ENCODE data around the gene SEMA4A.

Gene SEMA4A

GRCh38 chr1:156134716-156135435 is 18.5 kb upstream of the SEMA4A start:
- no peak for TF ChIP-seq CTCF (IDR thresholded peaks at IDR 0.05; ENCODE audit: low read depth, low read length)
- H3K27me3 ChIP-seq (ENCODE audit: insufficient read depth, low read depth, severe bottlenecking) = no peaks in the 10 kb centered on the region
- H3K9me3 ChIP-seq (ENCODE audit: severe bottlenecking) = no peaks in the 10 kb centered on the region
- no peak for DNase-seq
- H3K36me3 ChIP-seq = peaks cover 85% of the 10 kb centered on the region
- no peak overlapping the region for H3K27ac ChIP-seq
- no peak overlapping the region for H3K4me3 ChIP-seq (ENCODE audit: low read depth, low read length)

- H3K36me3 ChIP-seq = peaks cover 80% of the 10 kb centered on the region
- no peaks in the 10 kb centered on the region for H3K27me3 ChIP-seq (ENCODE audit: insufficient read depth, low read depth, severe bottlenecking)
- no peaks in the 10 kb centered on the region for H3K9me3 ChIP-seq (ENCODE audit: severe bottlenecking)
- TF ChIP-seq CTCF (IDR thresholded peaks at IDR 0.05; ENCODE audit: low read depth, low read length) = no peak
- no peak overlapping the region for H3K27ac ChIP-seq
- no peak for DNase-seq
- H3K4me3 ChIP-seq (ENCODE audit: low read depth, low read length) = no peak overlapping the region
Observed at GRCh38 chr1:156135930-156136871, 17.2 kb upstream of the SEMA4A start.

- DNase-seq = no peak
Observed at GRCh38 chr1:156136970-156137483, 16.4 kb upstream of the SEMA4A start.

GRCh38 chr1:156138458-156138867 is 14.9 kb upstream of the SEMA4A start:
- Histone ChIP-seq H3K4me3 (ENCODE audit: low read depth, low read length) (no peak overlapping the region), H3K36me3 (peaks cover 57% of the 10 kb centered on the region), H3K9me3 (ENCODE audit: severe bottlenecking) (no peaks in the 10 kb centered on the region), H3K27ac (no peak overlapping the region), H3K27me3 (ENCODE audit: insufficient read depth, low read depth, severe bottlenecking) (no peaks in the 10 kb centered on the region)
- no peak for DNase-seq
- no peak for TF ChIP-seq CTCF (IDR thresholded peaks at IDR 0.05; ENCODE audit: low read depth, low read length)

More at GRCh38 chr1:156136970-156137483, 16.4 kb upstream of the SEMA4A start:
- peak; percentile 61 for TF ChIP-seq CTCF (IDR thresholded peaks at IDR 0.05; ENCODE audit: low read depth, low read length)
- peaks cover 72% of the 10 kb centered on the region for H3K36me3 ChIP-seq
- no peak overlapping the region for H3K4me3 ChIP-seq (ENCODE audit: low read depth, low read length)
- no peak overlapping the region for H3K27ac ChIP-seq
- no peaks in the 10 kb centered on the region for H3K9me3 ChIP-seq (ENCODE audit: severe bottlenecking)
- no peaks in the 10 kb centered on the region for H3K27me3 ChIP-seq (ENCODE audit: insufficient read depth, low read depth, severe bottlenecking)

- no peak overlapping the region for H3K27ac ChIP-seq
- peak; percentile 83 for DNase-seq
- TF ChIP-seq CTCF (IDR thresholded peaks at IDR 0.05; ENCODE audit: low read depth, low read length) = peak; percentile 99
- peaks cover 31% of the 10 kb centered on the region for H3K36me3 ChIP-seq
- H3K4me3 ChIP-seq (ENCODE audit: low read depth, low read length) = no peak overlapping the region
- H3K9me3 ChIP-seq (ENCODE audit: severe bottlenecking) = no peaks in the 10 kb centered on the region
- no peaks in the 10 kb centered on the region for H3K27me3 ChIP-seq (ENCODE audit: insufficient read depth, low read depth, severe bottlenecking)
Observed at GRCh38 chr1:156140879-156141707, 12.3 kb upstream of the SEMA4A start.
